Choroid plexus epithelial cell (primary cell): ENCODE results near the gene AFAP1.

Experiments
- DNase-seq: peaks from one replicate; pipeline ENCODE4 v3.0.0-alpha.2; 2010; ENCODE audit warnings: low read depth
- H3K4me3 ChIP-seq: 2 replicates; pipeline ENCODE4 v1.5.1; 2011; ENCODE audit warnings: low read depth, mild to moderate bottlenecking, control low read depth, low read length, moderate library complexity
- TF ChIP-seq, protein P1 (sequence below): conservative IDR thresholded peaks from 2 replicates; pipeline ENCODE4 v1.5.1; 2011; ENCODE audit warnings: low read depth, mild to moderate bottlenecking, control low read depth, inconsistent platforms, low read length, moderate library complexity

AFAP1 gene

DNA sequence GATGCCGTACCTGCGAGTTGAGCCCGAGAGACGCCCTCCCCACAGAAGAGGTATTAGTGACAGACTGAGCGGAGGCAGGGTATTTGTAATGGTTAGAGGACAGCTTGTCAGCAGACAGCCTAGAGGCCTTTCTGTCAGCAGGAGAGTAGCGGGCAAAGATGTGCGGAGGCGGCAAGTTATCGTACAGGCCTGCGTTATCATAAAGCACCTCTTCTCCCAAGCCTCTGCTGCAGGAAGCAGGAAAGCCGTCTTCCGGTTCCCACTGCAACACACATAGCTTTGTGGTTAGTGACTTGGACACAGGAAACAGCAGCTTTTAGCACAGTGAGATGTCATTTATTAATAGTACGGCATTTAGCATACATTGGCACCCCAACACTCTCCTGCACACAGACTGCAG lies 158.3 kb downstream of the AFAP1 start:
- TF ChIP-seq, protein P1, sequence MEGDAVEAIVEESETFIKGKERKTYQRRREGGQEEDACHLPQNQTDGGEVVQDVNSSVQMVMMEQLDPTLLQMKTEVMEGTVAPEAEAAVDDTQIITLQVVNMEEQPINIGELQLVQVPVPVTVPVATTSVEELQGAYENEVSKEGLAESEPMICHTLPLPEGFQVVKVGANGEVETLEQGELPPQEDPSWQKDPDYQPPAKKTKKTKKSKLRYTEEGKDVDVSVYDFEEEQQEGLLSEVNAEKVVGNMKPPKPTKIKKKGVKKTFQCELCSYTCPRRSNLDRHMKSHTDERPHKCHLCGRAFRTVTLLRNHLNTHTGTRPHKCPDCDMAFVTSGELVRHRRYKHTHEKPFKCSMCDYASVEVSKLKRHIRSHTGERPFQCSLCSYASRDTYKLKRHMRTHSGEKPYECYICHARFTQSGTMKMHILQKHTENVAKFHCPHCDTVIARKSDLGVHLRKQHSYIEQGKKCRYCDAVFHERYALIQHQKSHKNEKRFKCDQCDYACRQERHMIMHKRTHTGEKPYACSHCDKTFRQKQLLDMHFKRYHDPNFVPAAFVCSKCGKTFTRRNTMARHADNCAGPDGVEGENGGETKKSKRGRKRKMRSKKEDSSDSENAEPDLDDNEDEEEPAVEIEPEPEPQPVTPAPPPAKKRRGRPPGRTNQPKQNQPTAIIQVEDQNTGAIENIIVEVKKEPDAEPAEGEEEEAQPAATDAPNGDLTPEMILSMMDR, result no peak
- no peak overlapping the region for H3K4me3 ChIP-seq
- DNase-seq, result peak; percentile 77

DNA sequence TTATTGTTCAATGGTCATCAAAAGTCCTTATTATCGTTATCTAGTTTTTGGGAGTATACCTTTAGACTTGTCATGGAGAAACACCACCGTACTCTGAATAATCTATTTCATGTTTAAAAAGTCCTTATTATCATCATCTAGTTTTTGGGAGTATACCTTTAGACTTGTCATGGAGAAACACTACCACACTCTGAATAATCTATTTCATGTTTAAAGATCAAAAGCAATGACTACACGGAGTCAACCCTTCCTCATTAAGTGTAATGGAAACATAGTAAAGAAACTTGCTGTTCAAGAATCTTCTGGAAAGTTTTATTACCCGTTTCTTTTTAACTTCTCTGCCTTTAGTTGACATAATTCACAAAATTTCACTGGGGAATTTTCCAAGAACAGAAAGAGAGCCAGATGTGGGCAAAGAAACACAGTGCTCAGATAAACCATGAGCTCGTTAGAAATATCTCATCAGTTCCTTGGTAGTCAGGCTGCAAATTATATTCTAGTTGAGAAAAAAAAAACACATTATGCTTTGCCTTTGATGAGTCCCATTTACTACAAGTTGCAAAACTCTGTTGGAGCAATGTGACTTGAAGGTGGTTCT lies 158.8 kb downstream of the AFAP1 start:
- DNase-seq, result no peak
- no peak overlapping the region for H3K4me3 ChIP-seq
- TF ChIP-seq, protein P1, result no peak

DNA sequence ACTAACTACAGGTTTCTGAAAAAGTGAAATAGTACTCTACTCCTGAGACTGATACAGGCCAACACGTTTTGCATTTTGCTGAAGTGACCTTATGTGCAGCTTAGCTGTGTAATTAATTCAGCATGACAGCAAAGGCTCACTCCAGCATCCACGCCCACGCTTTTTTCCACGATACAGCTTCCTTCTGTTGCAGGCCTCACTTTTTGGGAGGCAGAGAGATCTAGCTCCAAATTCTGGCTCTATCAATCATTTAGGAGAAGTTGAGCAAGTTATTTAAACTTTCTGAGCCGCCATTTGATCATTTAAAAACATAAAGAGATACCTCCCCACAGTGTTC lies 160.3 kb downstream of the AFAP1 start:
- peak; percentile 54 for DNase-seq
- no peak overlapping the region for H3K4me3 ChIP-seq
- TF ChIP-seq, protein P1, result no peak

DNA sequence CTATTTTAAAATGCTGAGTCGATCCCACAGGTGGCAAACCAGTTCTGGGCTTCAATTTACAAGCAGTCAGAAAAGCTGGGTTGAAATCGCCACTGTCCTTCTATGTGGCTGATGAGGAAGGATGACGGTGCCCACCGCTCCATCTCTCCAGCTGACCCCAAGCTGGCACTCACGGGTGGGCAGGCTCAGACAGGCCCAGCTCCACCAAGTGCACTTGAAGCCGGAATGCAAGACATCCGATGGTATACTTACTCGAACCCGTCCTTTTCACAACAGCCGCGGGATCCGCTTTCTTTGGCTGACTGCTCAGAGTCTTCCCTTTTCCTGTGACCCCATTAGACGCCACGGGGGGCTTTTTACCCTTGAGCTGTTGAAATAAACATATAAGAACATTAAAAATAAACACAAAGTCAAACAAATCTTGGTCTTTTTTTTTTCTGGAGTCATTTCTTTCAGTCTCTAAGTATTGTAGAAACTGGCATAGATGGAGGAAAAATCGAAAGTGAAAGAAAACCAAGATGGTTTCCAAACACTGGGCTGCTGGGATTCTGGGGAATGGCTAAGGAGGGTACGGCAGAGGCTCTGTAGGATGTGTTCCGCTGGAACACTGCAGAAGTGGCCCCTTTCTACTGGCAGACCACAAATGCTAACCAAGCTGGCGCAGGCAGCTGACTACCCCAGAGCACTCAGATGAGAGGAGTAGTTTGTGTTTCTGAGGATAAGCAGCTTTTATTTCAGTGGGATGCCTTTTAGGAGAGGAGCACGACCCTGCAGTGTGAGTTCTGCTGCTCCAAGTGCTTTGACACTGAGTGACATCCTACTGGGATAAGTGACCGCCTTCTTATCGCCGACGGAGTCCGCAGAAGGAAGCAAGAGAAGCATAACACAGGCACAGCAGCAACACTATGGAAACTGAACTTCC lies 160.9 kb downstream of the AFAP1 start:
- peak overlapping the region; percentile 39 for H3K4me3 ChIP-seq
- DNase-seq, result peak; percentile 63

DNA sequence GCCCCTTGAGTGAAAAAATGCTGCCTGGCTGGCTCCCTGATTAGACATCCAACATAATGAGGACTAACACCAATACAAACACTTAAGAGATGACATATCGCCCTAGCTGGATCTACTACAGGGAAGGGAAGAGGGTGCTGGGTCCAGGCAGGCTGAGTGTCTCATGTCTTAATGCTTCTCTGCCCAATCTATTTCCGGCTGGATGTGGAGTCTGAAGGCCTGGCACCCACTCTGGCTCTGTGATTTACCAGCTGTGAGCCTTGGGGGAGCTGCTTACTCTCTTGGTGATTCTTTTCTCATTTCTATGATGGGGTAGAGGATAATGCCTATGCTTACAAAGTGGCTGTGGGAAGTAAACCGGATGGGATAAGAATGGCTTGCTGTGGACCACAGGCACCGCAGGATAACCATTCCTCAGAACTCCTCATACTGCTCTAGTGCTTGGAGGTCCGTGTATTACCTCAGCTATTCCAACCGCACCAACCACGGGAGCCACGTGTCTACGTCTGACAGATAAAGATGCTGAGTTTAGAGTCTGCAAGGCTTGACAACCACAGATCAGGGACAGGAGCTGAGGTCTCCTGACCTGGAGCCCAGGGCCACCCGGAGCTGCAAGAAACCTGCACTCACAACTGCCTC lies 161.7 kb downstream of the AFAP1 start:
- DNase-seq, result peak; percentile 79
- peak overlapping the region; percentile 39 for H3K4me3 ChIP-seq
- TF ChIP-seq, protein P1, result no peak

More for the DNA sequence above, 160.9 kb downstream of the AFAP1 start:
- TF ChIP-seq, protein P1, result no peak

DNA sequence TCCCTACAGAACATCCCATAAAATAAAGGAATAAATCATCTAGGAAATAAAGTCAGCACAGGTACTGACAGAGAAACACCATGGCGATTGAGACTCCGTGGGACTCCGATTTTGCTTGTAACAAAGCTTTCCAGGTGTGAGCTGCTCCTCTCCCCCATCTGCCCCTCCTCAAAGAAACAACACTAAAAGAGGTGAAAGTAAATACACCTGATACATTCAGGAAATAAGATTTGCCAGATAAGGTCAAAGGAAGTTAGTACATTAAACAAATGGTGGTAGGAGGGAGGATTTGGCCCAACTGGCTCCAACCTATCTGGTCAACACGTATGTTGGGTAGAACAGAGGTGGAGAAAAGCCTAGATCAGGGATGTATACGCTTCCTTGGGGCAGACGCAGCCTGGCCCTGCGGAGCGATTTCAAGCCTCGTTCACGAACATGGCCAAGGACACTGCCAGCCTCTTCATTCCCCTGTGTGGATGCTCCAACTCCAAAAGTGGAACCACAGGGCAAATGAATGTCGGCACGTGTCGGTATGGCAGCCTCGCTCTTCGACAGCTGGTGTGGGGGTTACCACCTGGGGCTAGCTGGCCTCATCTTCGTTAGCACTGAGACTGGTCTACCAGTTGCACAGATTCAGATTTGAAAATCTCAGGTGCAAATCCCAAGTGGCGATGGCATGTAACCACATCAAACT lies 162.5 kb downstream of the AFAP1 start:
- TF ChIP-seq, protein P1, result no peak
- DNase-seq, result no peak
- H3K4me3 ChIP-seq, result no peak overlapping the region
